ENCODE data around the gene PTPRT.

DNA sequence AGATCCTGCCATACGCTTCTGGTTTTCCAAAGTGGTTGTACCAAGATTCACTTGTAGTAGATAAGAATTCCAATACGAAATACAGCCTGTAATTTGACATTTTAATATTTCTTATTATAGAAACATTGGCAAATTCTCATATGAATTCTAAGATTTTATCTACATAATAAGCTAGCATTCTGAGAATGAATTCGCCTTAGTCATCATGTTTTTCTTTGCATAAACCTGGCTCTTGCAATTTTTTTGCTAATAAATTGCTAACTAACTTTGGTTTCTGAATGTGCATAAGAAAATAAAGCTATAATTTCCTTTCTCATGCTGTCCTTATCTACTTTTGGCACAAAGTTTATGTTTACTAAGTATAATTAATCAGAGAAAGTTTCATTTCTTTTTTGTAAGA is 673.0 kb downstream of the PTPRT start:
- TF ChIP-seq YY1 (IDR thresholded peaks at IDR 0.05; ENCODE audit: low read depth) (no peak), TEAD4 (IDR thresholded peaks at IDR 0.05) (no peak), CREB1 (IDR thresholded peaks at IDR 0.05; ENCODE audit: low read depth) (no peak), CEBPB (IDR thresholded peaks at IDR 0.05) (no peak), TCF12 (IDR thresholded peaks at IDR 0.05; ENCODE audit: low read depth) (no peak), RAD21 (IDR thresholded peaks at IDR 0.05; ENCODE audit: low read depth) (no peak), EP300 (IDR thresholded peaks at IDR 0.05; ENCODE audit: borderline replicate concordance) (no peak), TAF1 (IDR thresholded peaks at IDR 0.05; ENCODE audit: low read depth) (no peak), ZBTB7A (IDR thresholded peaks at IDR 0.05; ENCODE audit: low read depth) (no peak), EGR1 (IDR thresholded peaks at IDR 0.05) (no peak)
- TF ChIP-seq, protein P1, sequence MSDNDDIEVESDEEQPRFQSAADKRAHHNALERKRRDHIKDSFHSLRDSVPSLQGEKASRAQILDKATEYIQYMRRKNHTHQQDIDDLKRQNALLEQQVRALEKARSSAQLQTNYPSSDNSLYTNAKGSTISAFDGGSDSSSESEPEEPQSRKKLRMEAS (IDR thresholded peaks at IDR 0.05): no peak
- TF ChIP-seq, protein P2, sequence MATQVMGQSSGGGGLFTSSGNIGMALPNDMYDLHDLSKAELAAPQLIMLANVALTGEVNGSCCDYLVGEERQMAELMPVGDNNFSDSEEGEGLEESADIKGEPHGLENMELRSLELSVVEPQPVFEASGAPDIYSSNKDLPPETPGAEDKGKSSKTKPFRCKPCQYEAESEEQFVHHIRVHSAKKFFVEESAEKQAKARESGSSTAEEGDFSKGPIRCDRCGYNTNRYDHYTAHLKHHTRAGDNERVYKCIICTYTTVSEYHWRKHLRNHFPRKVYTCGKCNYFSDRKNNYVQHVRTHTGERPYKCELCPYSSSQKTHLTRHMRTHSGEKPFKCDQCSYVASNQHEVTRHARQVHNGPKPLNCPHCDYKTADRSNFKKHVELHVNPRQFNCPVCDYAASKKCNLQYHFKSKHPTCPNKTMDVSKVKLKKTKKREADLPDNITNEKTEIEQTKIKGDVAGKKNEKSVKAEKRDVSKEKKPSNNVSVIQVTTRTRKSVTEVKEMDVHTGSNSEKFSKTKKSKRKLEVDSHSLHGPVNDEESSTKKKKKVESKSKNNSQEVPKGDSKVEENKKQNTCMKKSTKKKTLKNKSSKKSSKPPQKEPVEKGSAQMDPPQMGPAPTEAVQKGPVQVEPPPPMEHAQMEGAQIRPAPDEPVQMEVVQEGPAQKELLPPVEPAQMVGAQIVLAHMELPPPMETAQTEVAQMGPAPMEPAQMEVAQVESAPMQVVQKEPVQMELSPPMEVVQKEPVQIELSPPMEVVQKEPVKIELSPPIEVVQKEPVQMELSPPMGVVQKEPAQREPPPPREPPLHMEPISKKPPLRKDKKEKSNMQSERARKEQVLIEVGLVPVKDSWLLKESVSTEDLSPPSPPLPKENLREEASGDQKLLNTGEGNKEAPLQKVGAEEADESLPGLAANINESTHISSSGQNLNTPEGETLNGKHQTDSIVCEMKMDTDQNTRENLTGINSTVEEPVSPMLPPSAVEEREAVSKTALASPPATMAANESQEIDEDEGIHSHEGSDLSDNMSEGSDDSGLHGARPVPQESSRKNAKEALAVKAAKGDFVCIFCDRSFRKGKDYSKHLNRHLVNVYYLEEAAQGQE (IDR thresholded peaks at IDR 0.05; ENCODE audit: low read depth): no peak

All from Ishikawa (cell line).